ENCODE data around the gene DRD2.

The DRD2 gene

GRCh38 chr11:113514856-113515255, 39.7 kb upstream of the DRD2 start:
- H3K4me3 ChIP-seq (ENCODE audit: low read depth, low read length) = no peak overlapping the region
- in situ Hi-C loops (cut with HindIII; ENCODE audit: low sequenced_read_pairs) = loop anchor here (5.0 to 25.0 kb wide), 2 partner anchors 63 to 178 kb away; no protein-coding TSS in a partner anchor
- DNase-seq (ENCODE audit: low read depth) = no peak
- TF ChIP-seq, protein P1, sequence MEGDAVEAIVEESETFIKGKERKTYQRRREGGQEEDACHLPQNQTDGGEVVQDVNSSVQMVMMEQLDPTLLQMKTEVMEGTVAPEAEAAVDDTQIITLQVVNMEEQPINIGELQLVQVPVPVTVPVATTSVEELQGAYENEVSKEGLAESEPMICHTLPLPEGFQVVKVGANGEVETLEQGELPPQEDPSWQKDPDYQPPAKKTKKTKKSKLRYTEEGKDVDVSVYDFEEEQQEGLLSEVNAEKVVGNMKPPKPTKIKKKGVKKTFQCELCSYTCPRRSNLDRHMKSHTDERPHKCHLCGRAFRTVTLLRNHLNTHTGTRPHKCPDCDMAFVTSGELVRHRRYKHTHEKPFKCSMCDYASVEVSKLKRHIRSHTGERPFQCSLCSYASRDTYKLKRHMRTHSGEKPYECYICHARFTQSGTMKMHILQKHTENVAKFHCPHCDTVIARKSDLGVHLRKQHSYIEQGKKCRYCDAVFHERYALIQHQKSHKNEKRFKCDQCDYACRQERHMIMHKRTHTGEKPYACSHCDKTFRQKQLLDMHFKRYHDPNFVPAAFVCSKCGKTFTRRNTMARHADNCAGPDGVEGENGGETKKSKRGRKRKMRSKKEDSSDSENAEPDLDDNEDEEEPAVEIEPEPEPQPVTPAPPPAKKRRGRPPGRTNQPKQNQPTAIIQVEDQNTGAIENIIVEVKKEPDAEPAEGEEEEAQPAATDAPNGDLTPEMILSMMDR (IDR thresholded peaks at IDR 0.05; ENCODE audit: low read depth, low read length, missing control alignments) = no peak

DNA sequence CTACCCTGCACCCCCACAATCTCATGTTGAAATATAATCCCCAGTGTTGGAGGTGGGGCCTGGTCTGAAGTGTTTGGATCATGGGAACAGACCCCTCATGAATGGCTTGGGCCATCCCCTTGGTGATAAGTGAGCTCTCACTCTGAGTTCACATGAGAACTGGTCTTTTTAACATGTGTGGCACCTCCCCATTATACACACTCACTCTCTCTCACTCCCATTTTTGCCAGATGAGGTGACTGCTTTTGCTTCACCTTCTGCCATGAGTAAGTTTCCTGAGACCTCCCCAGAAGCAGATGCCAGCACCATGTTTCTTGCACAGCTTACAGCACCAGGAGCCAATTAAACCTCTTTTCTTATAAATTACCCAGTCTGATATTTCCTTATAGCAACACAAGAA, 32.1 kb upstream of the DRD2 start:
- in situ Hi-C loops (cut with HindIII; ENCODE audit: low sequenced_read_pairs) = loop anchor here (25.0 kb wide), 1 partner anchor 170 kb away; no protein-coding TSS in a partner anchor
- TF ChIP-seq, protein P1 (IDR thresholded peaks at IDR 0.05; ENCODE audit: low read depth, low read length, missing control alignments) = no peak
- no peak overlapping the region for H3K4me3 ChIP-seq (ENCODE audit: low read depth, low read length)
- DNase-seq (ENCODE audit: low read depth) = no peak

- in situ Hi-C loops (cut with HindIII; ENCODE audit: low sequenced_read_pairs) = loop anchor here (25.0 kb wide), 1 partner anchor 170 kb away; no protein-coding TSS in a partner anchor
- TF ChIP-seq, protein P1 (IDR thresholded peaks at IDR 0.05; ENCODE audit: low read depth, low read length, missing control alignments) = no peak
- no peak for DNase-seq (ENCODE audit: low read depth)
- H3K4me3 ChIP-seq (ENCODE audit: low read depth, low read length) = no peak overlapping the region
Observed at GRCh38 chr11:113506893-113507292, 31.7 kb upstream of the DRD2 start.

GRCh38 chr11:113506461-113506860, 31.3 kb upstream of the DRD2 start:
- DNase-seq (ENCODE audit: low read depth) = no peak
- TF ChIP-seq, protein P1 (IDR thresholded peaks at IDR 0.05; ENCODE audit: low read depth, low read length, missing control alignments) = no peak
- in situ Hi-C loops (cut with HindIII; ENCODE audit: low sequenced_read_pairs) = loop anchor here (25.0 kb wide), 1 partner anchor 169 kb away; no protein-coding TSS in a partner anchor
- no peak overlapping the region for H3K4me3 ChIP-seq (ENCODE audit: low read depth, low read length)

DNA sequence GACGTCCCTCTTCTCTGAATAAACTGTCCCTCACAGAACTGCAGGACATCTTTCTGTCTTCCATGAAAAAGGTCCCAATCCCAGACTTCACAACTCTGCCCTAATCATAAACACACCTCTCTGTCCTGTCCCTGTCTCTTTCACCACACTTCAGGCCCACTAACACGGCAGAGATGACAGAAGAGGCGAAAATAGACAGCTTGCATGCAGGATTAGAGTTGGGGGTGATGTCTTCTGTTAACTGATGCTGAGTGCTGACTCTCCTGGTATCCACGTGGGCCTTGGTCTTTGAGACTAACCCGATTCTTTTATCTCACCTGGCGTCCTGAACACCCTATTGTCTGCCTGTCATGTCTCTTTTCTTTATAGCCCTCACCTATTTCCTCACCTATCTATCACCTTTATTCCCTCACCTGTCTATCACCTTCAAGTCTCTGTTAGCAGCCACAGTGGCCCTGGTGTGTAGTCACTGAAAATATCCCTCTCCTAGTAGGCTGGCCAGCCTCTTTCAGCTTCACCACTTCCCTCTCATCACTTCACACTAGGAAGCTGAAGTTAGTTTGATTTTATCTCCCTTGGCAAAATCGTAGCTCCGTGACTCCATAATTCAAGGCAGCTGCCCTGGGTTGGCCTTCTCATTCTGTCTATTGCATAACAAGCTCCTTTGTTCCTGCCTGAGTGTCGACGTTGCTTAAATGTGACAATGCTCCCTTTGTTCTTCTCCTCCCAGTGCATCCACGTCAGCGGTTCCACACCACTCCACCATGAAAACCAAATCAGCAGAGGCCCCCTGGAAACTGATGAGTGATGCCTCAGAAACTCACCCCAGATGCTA, 30.6 kb upstream of the DRD2 start:
- H3K4me3 ChIP-seq (ENCODE audit: low read depth, low read length) = no peak overlapping the region
- in situ Hi-C loops (cut with HindIII; ENCODE audit: low sequenced_read_pairs) = loop anchor here (25.0 kb wide), 1 partner anchor 168 kb away; no protein-coding TSS in a partner anchor
- DNase-seq (ENCODE audit: low read depth) = peak; percentile 48
- TF ChIP-seq, protein P1 (IDR thresholded peaks at IDR 0.05; ENCODE audit: low read depth, low read length, missing control alignments) = no peak

GRCh38 chr11:113505046-113505445, 29.8 kb upstream of the DRD2 start:
- TF ChIP-seq, protein P1 (IDR thresholded peaks at IDR 0.05; ENCODE audit: low read depth, low read length, missing control alignments) = no peak
- DNase-seq (ENCODE audit: low read depth) = no peak
- no peak overlapping the region for H3K4me3 ChIP-seq (ENCODE audit: low read depth, low read length)
- in situ Hi-C loops (cut with HindIII; ENCODE audit: low sequenced_read_pairs) = loop anchor here (25.0 kb wide), 1 partner anchor 168 kb away; no protein-coding TSS in a partner anchor
